SK-N-SH treated with all-trans-retinoic acid at 6 μM for 48 hours (cell line): ENCODE data around the gene ARHGAP33.

Experiments
- ATAC-seq: fragments of 200-7000 bp; cut with Tn5 transposase; 3 replicates; pipeline ENCODE4 v1.9.1; 2020; ENCODE audit warnings: mild to moderate bottlenecking, moderate library complexity
- ARNTL ChIP-seq: fragments of 450-650 bp; formaldehyde crosslinking; IDR thresholded peaks from 2 replicates; pipeline ENCODE4 v1.5.0; 2020; ENCODE audit warnings: low read depth, mild to moderate bottlenecking, moderate library complexity, borderline replicate concordance
- BACH2 ChIP-seq: fragments of 250-450 bp; sonication (Bioruptor Pico); IDR thresholded peaks from 2 replicates; pipeline ENCODE4 v1.9.0; 2021; ENCODE audit warnings: mild to moderate bottlenecking, borderline replicate concordance
- CSDC2 ChIP-seq: fragments of 250-450 bp; sonication (Bioruptor Pico); IDR thresholded peaks from 2 replicates; pipeline ENCODE4 v1.5.0; 2020; ENCODE audit warnings: mild to moderate bottlenecking, moderate library complexity
- ESRRG ChIP-seq: fragments of 250-450 bp; sonication (Bioruptor Pico); IDR thresholded peaks from 2 replicates; pipeline ENCODE4 v1.6.1; 2021; ENCODE audit warnings: mild to moderate bottlenecking
- GLIS3 ChIP-seq: fragments of 250-450 bp; sonication (Bioruptor Pico); IDR thresholded peaks from 2 replicates; pipeline ENCODE4 v1.5.0; 2020; ENCODE audit warnings: mild to moderate bottlenecking, moderate library complexity
- ISL1 ChIP-seq: fragments of 250-450 bp; sonication (Bioruptor Pico); IDR thresholded peaks from 2 replicates; pipeline ENCODE4 v2.1.2; 2022; ENCODE audit warnings: mild to moderate bottlenecking, moderate library complexity
- OSR1 ChIP-seq: fragments of 250-450 bp; sonication (Bioruptor Pico); IDR thresholded peaks from 2 replicates; pipeline ENCODE4 v1.8.0; 2022; ENCODE audit warnings: moderate library complexity, mild to moderate bottlenecking, inconsistent platforms
- PATZ1 ChIP-seq: fragments of 250-450 bp; sonication (Bioruptor Pico); IDR thresholded peaks from 2 replicates; pipeline ENCODE4 v1.8.0; 2020; ENCODE audit warnings: mild to moderate bottlenecking, moderate library complexity, borderline replicate concordance
- PPARA ChIP-seq: fragments of 250-450 bp; sonication (Bioruptor Pico); IDR thresholded peaks from 2 replicates; pipeline ENCODE4 v1.5.0; 2020; ENCODE audit warnings: mild to moderate bottlenecking, borderline replicate concordance
- RARB ChIP-seq: fragments of 250-450 bp; sonication (Bioruptor Pico); IDR thresholded peaks from 2 replicates; pipeline ENCODE4 v1.8.0; 2021; ENCODE audit warnings: mild to moderate bottlenecking, moderate library complexity
- SNAI2 ChIP-seq: fragments of 250-450 bp; sonication (Bioruptor Pico); IDR thresholded peaks from 2 replicates; pipeline ENCODE4 v1.5.0; 2020; ENCODE audit warnings: mild to moderate bottlenecking, moderate library complexity
- TCF4 ChIP-seq: fragments of 250-450 bp; sonication (Bioruptor Pico); IDR thresholded peaks from 2 replicates; pipeline ENCODE4 v1.8.0; 2021; ENCODE audit warnings: mild to moderate bottlenecking, moderate library complexity, borderline replicate concordance
- TOX ChIP-seq: fragments of 250-450 bp; sonication (Bioruptor Pico); IDR thresholded peaks from 2 replicates; pipeline ENCODE4 v1.8.0; 2021; ENCODE audit warnings: mild to moderate bottlenecking, moderate library complexity, borderline replicate concordance
- TSHZ2 ChIP-seq: fragments of 250-450 bp; sonication (Bioruptor Pico); IDR thresholded peaks from 2 replicates; pipeline ENCODE4 v1.5.0; 2020; ENCODE audit warnings: mild to moderate bottlenecking, moderate library complexity
- ZC3H10 ChIP-seq: fragments of 250-450 bp; sonication (Bioruptor Pico); IDR thresholded peaks from 2 replicates; pipeline ENCODE4 v1.5.1; 2021; ENCODE audit warnings: mild to moderate bottlenecking, moderate library complexity
- ZFP3 ChIP-seq: fragments of 250-450 bp; sonication (Bioruptor Pico); IDR thresholded peaks from 2 replicates; pipeline ENCODE4 v1.5.0; 2020; ENCODE audit warnings: mild to moderate bottlenecking, moderate library complexity
- ZFP30 ChIP-seq: fragments of 450-650 bp; formaldehyde crosslinking; IDR thresholded peaks from 2 replicates; pipeline ENCODE4 v1.5.0; 2022; ENCODE audit warnings: mild to moderate bottlenecking, moderate library complexity
- ZNF565 ChIP-seq: fragments of 450-650 bp; formaldehyde crosslinking; conservative IDR thresholded peaks from 2 replicates; pipeline ENCODE4 v1.5.0; 2020; ENCODE audit warnings: low read depth, mild to moderate bottlenecking, moderate library complexity
- ZNF70 ChIP-seq: fragments of 450-650 bp; formaldehyde crosslinking; IDR thresholded peaks from 2 replicates; pipeline ENCODE4 v1.5.0; 2020; ENCODE audit warnings: mild to moderate bottlenecking, moderate library complexity
- ZNF8 ChIP-seq: fragments of 450-650 bp; formaldehyde crosslinking; IDR thresholded peaks from 2 replicates; pipeline ENCODE4 v1.5.0; 2020; ENCODE audit warnings: mild to moderate bottlenecking, moderate library complexity
- TF ChIP-seq, protein P1 (sequence below): fragments of 250-450 bp; sonication (Bioruptor Pico); IDR thresholded peaks from 2 replicates; pipeline ENCODE4 v1.5.1; 2021; ENCODE audit warnings: mild to moderate bottlenecking, moderate library complexity
- TF ChIP-seq, protein P2 (sequence below): fragments of 250-450 bp; sonication (Bioruptor Pico); IDR thresholded peaks from 2 replicates; pipeline ENCODE4 v1.8.0; 2021; ENCODE audit warnings: low read depth, mild to moderate bottlenecking, moderate library complexity, borderline replicate concordance

The ARHGAP33 gene

GRCh38 chr19:35797663-35798062 is 22.3 kb downstream of the ARHGAP33 start:
- no peak for ATAC-seq
- TF ChIP-seq PATZ1 (CRISPR knock-in tag) (no peak), ZFP30 (CRISPR knock-in tag) (no peak), TSHZ2 (CRISPR knock-in tag) (no peak), ZC3H10 (CRISPR knock-in tag) (no peak), TCF4 (CRISPR knock-in tag) (no peak), PPARA (CRISPR knock-in tag) (no peak), ZFP3 (CRISPR knock-in tag) (no peak), ISL1 (CRISPR knock-in tag) (no peak), GLIS3 (CRISPR knock-in tag) (no peak), CSDC2 (CRISPR knock-in tag) (no peak), ARNTL (no peak), ZNF565 (CRISPR knock-in tag) (no peak), BACH2 (CRISPR knock-in tag) (no peak), ZNF8 (CRISPR knock-in tag) (no peak), SNAI2 (CRISPR knock-in tag) (no peak), RARB (CRISPR knock-in tag) (no peak), ZNF70 (CRISPR knock-in tag) (no peak)
- TF ChIP-seq, protein P1, sequence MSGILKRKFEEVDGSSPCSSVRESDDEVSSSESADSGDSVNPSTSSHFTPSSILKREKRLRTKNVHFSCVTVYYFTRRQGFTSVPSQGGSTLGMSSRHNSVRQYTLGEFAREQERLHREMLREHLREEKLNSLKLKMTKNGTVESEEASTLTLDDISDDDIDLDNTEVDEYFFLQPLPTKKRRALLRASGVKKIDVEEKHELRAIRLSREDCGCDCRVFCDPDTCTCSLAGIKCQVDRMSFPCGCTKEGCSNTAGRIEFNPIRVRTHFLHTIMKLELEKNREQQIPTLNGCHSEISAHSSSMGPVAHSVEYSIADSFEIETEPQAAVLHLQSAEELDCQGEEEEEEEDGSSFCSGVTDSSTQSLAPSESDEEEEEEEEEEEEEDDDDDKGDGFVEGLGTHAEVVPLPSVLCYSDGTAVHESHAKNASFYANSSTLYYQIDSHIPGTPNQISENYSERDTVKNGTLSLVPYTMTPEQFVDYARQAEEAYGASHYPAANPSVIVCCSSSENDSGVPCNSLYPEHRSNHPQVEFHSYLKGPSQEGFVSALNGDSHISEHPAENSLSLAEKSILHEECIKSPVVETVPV (CRISPR knock-in tag) = no peak
- TF ChIP-seq, protein P2, sequence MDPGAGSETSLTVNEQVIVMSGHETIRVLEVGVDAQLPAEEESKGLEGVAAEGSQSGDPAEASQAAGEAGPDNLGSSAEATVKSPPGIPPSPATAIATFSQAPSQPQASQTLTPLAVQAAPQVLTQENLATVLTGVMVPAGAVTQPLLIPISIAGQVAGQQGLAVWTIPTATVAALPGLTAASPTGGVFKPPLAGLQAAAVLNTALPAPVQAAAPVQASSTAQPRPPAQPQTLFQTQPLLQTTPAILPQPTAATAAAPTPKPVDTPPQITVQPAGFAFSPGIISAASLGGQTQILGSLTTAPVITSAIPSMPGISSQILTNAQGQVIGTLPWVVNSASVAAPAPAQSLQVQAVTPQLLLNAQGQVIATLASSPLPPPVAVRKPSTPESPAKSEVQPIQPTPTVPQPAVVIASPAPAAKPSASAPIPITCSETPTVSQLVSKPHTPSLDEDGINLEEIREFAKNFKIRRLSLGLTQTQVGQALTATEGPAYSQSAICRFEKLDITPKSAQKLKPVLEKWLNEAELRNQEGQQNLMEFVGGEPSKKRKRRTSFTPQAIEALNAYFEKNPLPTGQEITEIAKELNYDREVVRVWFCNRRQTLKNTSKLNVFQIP (CRISPR knock-in tag) = no peak

DNA sequence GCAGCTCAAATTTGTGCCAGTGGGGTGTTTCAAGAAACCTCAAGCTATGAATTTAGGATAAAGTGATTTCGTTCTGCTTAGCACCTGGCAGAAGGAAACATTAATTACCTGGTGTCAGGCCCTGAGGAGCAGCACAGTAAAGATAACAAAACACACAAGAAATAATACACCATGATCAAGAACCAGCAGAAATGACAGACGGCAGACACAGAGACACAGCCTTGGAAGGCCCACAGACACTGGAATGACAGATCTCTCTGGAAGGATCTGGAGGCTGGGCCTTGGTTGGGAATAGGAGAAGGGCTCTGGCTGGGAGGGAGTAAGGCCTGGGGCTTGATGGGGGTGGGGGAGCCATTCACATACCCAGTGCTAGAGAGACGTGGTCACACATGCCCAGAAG is 26.5 kb downstream of the ARHGAP33 start:
- ATAC-seq = no peak

DNA sequence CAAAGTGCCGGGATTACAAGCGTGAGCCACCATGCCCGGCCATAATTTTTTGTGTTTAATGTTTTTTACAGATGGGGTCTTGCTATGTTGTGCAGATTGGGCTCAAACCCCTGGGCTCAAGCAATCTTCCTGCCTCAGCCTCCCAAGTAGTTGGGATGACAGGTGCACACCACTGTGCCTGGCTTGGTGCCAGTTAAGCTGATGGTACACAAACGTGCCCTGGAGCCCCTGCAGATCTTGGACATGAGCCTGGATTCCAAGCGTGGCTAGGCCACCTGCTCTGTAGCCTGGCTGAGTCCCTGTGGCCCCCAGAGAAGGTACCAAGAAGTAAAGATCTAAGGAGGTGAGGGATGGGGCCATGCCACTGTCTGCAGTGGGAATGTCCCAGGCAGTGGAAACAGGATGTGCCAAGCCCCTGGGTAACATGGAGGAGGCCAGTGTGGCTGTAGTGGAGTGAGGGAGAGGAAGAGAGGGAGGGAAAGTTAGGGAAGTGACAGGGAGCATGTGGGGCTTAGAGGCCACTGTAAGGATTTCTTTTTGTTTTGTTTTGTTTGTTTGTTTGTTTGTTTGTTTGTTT is 30.2 kb downstream of the ARHGAP33 start:
- ATAC-seq = no peak
- TF ChIP-seq PPARA (CRISPR knock-in tag) (no peak), PATZ1 (CRISPR knock-in tag) (no peak), ZNF565 (CRISPR knock-in tag) (no peak), TOX (CRISPR knock-in tag) (no peak), SNAI2 (CRISPR knock-in tag) (no peak), ESRRG (no peak), ZFP3 (CRISPR knock-in tag) (no peak), RARB (CRISPR knock-in tag) (no peak), TCF4 (CRISPR knock-in tag) (no peak), TSHZ2 (CRISPR knock-in tag) (no peak), ZNF8 (CRISPR knock-in tag) (no peak), ZC3H10 (CRISPR knock-in tag) (no peak), ISL1 (CRISPR knock-in tag) (no peak), ZFP30 (CRISPR knock-in tag) (no peak)
- TF ChIP-seq, protein P1 (CRISPR knock-in tag) = no peak

More for the DNA sequence above, 26.5 kb downstream of the ARHGAP33 start:
- TF ChIP-seq OSR1 (CRISPR knock-in tag) (no peak), TOX (CRISPR knock-in tag) (no peak), ZFP30 (CRISPR knock-in tag) (no peak), GLIS3 (CRISPR knock-in tag) (no peak)
